Fibroblast of villous mesenchyme (primary cell): ENCODE results near the gene B4GALT2. TPM values are rescaled to one million over a fixed set of nuclear protein-coding genes. Genes with fewer than 3 reads are reported as not detected.

Source experiments
- DNase-seq: peaks from one replicate; pipeline ENCODE4 v3.0.0-alpha.2; 2010; ENCODE audit warnings: low read depth
- H3K4me3 ChIP-seq: 2 replicates; pipeline ENCODE4 v1.5.1; 2011; ENCODE audit warnings: low read depth, mild to moderate bottlenecking, low read length
- total RNA-seq: library from RNA; depleted of rRNA; stranded (reverse); fragments of >200 nt; gene quantifications from 2 replicates; pipeline ENCODE4 v1.2.3, GENCODE V29; 2012
- TF ChIP-seq, protein P1 (sequence below): IDR thresholded peaks from 2 replicates; pipeline ENCODE4 v1.5.1; 2012; ENCODE audit warnings: low read depth, mild to moderate bottlenecking, low read length; ENCODE audit not compliant: insufficient read depth

Gene B4GALT2
- total RNA-seq, 1 donor, result 57.4 TPM

DNA sequence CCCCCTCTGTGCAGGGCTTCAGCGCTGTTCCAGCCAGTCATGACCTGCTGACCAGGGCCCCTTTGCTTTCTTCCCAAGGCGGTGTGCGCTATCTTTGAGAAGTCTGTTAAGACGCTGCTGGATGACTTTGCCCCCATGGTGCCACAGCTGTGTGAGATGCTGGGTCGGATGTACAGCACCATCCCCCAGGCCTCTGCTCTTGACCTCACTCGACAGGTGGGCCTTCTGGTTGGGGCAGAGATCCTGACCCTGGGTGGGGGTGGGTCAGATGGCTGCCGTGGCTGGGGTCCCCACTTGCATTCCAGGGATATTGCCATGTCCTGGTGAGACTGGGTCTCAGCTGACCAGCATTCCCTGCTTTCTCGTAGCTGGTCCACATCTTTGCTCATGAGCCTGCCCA, 18.2 kb upstream of the B4GALT2 start:
- TF ChIP-seq, protein P1, sequence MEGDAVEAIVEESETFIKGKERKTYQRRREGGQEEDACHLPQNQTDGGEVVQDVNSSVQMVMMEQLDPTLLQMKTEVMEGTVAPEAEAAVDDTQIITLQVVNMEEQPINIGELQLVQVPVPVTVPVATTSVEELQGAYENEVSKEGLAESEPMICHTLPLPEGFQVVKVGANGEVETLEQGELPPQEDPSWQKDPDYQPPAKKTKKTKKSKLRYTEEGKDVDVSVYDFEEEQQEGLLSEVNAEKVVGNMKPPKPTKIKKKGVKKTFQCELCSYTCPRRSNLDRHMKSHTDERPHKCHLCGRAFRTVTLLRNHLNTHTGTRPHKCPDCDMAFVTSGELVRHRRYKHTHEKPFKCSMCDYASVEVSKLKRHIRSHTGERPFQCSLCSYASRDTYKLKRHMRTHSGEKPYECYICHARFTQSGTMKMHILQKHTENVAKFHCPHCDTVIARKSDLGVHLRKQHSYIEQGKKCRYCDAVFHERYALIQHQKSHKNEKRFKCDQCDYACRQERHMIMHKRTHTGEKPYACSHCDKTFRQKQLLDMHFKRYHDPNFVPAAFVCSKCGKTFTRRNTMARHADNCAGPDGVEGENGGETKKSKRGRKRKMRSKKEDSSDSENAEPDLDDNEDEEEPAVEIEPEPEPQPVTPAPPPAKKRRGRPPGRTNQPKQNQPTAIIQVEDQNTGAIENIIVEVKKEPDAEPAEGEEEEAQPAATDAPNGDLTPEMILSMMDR, result no peak
- no peak for DNase-seq
- no peak overlapping the region for H3K4me3 ChIP-seq

DNA sequence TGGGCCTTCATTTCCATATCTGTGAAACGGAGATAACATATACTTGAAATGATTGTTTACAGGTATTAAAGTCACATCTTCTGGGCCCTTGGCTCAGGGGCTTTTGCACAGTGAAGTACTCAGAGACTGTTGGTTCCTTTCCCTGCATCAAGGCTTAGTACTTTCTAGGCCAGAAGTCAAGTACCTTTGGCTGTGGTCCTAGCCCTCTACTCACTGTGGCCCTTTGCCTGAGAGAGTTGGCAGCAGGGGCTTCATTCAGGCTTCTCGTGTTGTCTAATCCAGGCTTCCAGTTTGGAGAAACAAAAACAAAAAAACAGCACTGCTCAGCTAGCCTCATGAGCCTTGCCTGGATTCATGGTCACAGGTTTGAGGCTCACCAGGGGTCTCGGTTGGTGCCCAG, 17.3 kb upstream of the B4GALT2 start:
- TF ChIP-seq, protein P1, result no peak
- DNase-seq, result no peak
- no peak overlapping the region for H3K4me3 ChIP-seq

DNA sequence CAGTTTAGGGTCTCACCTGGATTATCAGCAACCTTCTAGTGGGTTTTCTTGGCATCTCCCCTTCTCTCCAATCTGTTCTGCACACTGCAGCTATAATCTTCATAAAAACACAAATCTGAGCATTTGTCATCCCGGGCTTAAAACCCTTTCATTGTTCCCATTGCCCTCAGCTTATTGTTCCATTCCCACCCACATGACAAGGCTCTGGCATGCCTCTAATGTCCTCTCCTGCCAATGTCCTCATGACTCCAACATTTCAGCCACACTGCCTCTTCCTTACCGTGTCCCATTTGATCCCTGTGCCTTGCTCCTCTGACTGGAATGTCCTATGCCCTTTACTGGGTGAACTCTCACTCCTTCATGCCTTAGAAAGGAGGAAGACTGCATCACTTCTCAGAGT, 16.7 kb upstream of the B4GALT2 start:
- TF ChIP-seq, protein P1, result no peak
- no peak for DNase-seq
- no peak overlapping the region for H3K4me3 ChIP-seq

DNA sequence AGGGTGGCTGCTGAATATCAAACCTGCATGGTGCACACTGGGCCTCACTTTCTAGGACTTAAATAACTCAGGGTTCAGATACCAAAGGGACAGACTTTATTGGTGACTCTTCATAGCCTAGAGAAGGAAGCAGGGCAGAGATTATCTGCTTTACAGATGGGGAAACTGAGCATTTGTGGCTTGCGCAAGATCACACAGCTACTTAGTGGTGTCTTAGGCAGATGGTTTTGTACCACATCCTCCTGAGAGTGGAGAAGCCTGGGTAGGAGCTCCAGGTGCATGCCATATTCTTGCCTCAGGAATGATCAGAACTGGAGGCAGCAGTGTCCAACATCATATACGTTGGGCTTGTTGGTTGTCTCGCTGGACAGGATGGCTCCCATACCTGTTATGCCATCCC, 16.0 kb upstream of the B4GALT2 start:
- H3K4me3 ChIP-seq, result no peak overlapping the region
- TF ChIP-seq, protein P1, result no peak
- no peak for DNase-seq

DNA sequence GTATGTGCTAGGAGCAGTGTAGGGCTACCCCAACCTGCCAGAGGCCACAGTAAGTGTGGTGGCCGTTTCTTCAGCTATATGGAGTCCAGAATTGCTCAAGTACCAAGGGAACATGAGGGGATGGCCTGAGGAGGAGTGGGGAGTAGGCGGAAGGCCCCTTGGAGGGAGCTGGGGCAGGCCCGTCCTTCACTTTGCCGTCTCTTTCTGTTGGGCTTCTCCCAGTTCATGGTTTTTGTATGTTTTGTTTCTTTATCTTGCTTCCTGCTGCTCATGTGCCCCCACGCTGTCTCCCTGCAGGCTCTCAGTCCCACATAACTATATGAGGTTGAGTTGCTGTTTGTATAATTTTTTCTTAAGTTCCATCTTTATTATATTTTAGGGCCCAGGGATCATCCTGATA, 15.1 kb upstream of the B4GALT2 start:
- no peak for DNase-seq
- TF ChIP-seq, protein P1, result no peak
- no peak overlapping the region for H3K4me3 ChIP-seq

DNA sequence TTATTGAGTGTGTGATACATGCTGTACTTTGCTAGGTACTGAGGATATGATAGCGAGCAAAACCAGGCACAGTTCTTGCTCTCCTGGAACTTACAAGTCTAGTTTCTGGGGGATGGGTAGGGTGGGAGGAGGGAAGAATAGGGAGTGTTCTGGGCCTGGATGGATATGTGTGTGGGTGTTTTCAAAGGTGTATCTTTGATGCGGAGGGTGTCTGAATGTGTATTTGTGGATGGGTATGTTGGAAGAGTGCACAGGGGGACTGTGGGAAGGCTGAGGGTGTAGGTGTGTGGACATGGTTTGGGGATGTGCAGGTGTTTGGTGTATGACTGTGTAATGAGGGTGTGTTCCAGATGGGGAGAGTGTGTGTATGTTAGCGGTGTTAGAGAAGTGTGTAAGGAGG, 13.7 kb upstream of the B4GALT2 start:
- DNase-seq, result no peak
- TF ChIP-seq, protein P1, result no peak
- no peak overlapping the region for H3K4me3 ChIP-seq

DNA sequence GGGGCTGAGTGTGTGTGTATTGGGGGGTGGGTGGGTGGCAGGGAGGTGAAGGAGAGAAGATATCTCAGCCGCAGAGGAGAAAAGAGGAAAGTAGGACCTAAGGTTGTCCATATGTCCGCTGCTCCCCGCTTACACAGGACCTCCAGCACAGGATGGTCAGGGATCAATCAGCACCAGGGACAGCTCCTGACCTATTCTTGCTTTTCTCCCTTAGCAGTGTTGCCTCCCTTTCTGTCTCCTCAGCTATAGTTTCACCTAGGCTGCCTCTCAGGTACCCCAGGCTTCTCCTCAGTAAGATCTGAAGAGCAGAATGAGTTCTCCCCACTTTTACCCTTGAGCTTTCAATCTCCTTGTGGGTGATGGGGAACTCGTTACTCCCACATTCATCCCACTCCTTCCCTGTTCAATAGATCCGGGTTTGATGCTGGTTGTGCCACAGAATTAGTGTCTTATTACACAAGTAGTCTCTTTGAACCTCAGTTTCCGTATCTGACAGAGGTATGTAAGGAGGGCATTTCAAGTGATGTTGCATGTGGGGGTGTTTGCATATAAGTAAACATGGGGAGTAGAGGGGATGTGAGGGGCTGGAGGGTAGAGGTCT, 10.6 kb upstream of the B4GALT2 start:
- H3K4me3 ChIP-seq, result no peak overlapping the region
- DNase-seq, result peak; percentile 36
- TF ChIP-seq, protein P1, result no peak
